ENCODE results near the gene WDR73. TPM values are rescaled to one million over a fixed set of nuclear protein-coding genes. Genes with fewer than 3 reads are reported as not detected.

WDR73 gene
- total and polyA plus RNA-seq, 9 of the 15 experiments (the other 6 are each of a cell fraction or from before 2014, with no cell fraction given), result 9.2 to 25.4 (median 21.7) TPM

DNA sequence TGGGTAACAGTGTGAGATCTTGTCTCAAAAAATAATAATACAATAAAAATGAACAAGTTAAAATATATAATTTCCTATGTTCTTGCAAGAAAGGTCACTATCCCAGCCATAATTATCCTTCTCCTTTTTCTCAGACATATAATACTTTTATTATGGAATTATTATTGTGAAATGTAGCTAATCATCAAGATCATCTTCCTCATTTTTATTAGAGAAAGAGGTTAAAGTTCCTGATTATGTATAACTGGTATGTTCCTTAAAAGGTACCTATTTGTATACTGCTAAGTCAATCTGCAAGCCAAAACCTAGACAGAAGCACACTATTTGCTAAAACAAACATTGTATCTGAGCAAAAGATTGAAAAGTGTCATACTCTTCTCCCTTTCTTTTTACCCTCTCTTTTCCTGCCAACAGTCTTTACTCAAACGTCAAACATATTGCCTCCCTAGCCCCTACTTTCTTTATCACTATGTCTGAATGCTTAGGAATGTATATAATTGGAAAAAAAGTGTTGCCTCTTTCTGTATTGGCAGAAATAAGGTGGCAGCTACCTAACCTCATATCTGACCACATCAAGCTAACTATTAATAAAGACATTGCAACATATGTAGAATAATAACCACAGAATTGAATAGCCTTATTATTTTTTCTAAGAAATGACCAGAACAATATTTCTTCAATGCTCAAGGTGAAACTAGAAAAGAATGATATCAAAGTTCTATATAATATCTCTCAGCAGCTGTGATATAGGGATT, 43.3 kb upstream of the WDR73 start:
- Histone ChIP-seq H3K9me3 (replicated peaks; ENCODE audit: control insufficient read depth, insufficient read depth, low read depth, low read length) (no peaks in the 10 kb centered on the region), H3K79me2 (ENCODE audit: control insufficient read depth, insufficient read depth, low read length) (peaks cover 95% of the 10 kb centered on the region), H3K4me1 (replicated peaks in 1 of 2; ENCODE audit: control insufficient read depth in 2 of 2, insufficient read depth in 2 of 2, low read length in 2 of 2) (0 out of 5 replicates have a peak, but pooled peaks cover 0 to 3% of the 10 kb centered on the region in 2 experiments), H3K27me3 (ENCODE audit: control insufficient read depth in 2 of 2, insufficient read depth in 2 of 2, low read length in 2 of 2) (no peaks in the 10 kb centered on the region), H3K4me2 (ENCODE audit: insufficient read depth, low read length) (no peak overlapping the region), H2AFZ (ENCODE audit: low read depth, low read length) (no peak overlapping the region), H3K9me1 (ENCODE audit: control insufficient read depth, insufficient read depth, low read length) (no peaks in the 10 kb centered on the region), H3K4me3 (no peak overlapping the region), H4K20me1 (replicated peaks; ENCODE audit: control insufficient read depth, insufficient read depth, low read length) (no peaks in the 10 kb centered on the region; the same call in none of the 2 replicates), H3K36me3 (ENCODE audit: control insufficient read depth, insufficient read depth, low read length) (peaks cover 11% of the 10 kb centered on the region; the same call in 1 of the 3 replicates), H3K27ac (ENCODE audit: extremely low read depth, low read depth, low read length) (no peak overlapping the region), H3K9ac (ENCODE audit: insufficient read depth in 1 of 2, low read depth in 2 of 2, low read length in 2 of 2) (no peak overlapping the region)
- in situ Hi-C loops (cut with MboI), result no loop called here
- TF ChIP-seq RBM17 (IDR thresholded peaks at IDR 0.05; ENCODE audit: borderline replicate concordance, low read depth, low read length), result no peak
- no peak for TF ChIP-seq BRD4 (IDR thresholded peaks at IDR 0.05)
- TF ChIP-seq TSC22D4 (tag; IDR thresholded peaks at IDR 0.05), result no peak
- no peak for TF ChIP-seq SAFB2 (IDR thresholded peaks at IDR 0.05; ENCODE audit: borderline replicate concordance, low read depth, low read length, severe bottlenecking)
- no peak for TF ChIP-seq FOXA1 (IDR thresholded peaks at IDR 0.05; ENCODE audit: borderline replicate concordance)
- TF ChIP-seq PCBP1 (IDR thresholded peaks at IDR 0.05; ENCODE audit: low read depth, low read length, poor library complexity, severe bottlenecking), result no peak
- no peak for TF ChIP-seq HNRNPK (IDR thresholded peaks at IDR 0.05; ENCODE audit: low read depth, low read length, poor library complexity, severe bottlenecking)
- no peak for TF ChIP-seq PHF8 (IDR thresholded peaks at IDR 0.05; ENCODE audit: borderline replicate concordance, low read length)
- no peak for TF ChIP-seq SRSF7 (optimal IDR thresholded peaks at IDR 0.05; ENCODE audit: low read depth, low read length)
- TF ChIP-seq CHD1 (IDR thresholded peaks at IDR 0.05; ENCODE audit: low read length), result no peak
- TF ChIP-seq, protein P1, sequence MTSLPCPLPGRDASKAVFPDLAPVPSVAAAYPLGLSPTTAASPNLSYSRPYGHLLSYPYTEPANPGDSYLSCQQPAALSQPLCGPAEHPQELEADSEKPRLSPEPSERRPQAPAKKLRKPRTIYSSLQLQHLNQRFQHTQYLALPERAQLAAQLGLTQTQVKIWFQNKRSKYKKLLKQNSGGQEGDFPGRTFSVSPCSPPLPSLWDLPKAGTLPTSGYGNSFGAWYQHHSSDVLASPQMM (CRISPR knock-in tag; IDR thresholded peaks at IDR 0.05), result no peak
- TF ChIP-seq ZFP36 (IDR thresholded peaks at IDR 0.05; ENCODE audit: low read depth, low read length, partially characterized antibody), result no peak
- TF ChIP-seq, protein P2, sequence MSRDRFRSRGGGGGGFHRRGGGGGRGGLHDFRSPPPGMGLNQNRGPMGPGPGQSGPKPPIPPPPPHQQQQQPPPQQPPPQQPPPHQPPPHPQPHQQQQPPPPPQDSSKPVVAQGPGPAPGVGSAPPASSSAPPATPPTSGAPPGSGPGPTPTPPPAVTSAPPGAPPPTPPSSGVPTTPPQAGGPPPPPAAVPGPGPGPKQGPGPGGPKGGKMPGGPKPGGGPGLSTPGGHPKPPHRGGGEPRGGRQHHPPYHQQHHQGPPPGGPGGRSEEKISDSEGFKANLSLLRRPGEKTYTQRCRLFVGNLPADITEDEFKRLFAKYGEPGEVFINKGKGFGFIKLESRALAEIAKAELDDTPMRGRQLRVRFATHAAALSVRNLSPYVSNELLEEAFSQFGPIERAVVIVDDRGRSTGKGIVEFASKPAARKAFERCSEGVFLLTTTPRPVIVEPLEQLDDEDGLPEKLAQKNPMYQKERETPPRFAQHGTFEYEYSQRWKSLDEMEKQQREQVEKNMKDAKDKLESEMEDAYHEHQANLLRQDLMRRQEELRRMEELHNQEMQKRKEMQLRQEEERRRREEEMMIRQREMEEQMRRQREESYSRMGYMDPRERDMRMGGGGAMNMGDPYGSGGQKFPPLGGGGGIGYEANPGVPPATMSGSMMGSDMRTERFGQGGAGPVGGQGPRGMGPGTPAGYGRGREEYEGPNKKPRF (IDR thresholded peaks at IDR 0.05; ENCODE audit: low read depth, low read length), result no peak
- no peak for TF ChIP-seq ARID2 (IDR thresholded peaks at IDR 0.05)
- no peak for TF ChIP-seq GATAD2A (IDR thresholded peaks at IDR 0.05)
- TF ChIP-seq FOXJ3 (CRISPR knock-in tag; IDR thresholded peaks at IDR 0.05), result no peak
- TF ChIP-seq, protein P3, sequence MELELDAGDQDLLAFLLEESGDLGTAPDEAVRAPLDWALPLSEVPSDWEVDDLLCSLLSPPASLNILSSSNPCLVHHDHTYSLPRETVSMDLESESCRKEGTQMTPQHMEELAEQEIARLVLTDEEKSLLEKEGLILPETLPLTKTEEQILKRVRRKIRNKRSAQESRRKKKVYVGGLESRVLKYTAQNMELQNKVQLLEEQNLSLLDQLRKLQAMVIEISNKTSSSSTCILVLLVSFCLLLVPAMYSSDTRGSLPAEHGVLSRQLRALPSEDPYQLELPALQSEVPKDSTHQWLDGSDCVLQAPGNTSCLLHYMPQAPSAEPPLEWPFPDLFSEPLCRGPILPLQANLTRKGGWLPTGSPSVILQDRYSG (tag; conservative IDR thresholded peaks at IDR 0.05; ENCODE audit: low read depth), result no peak
- TF ChIP-seq TCF7L2 (IDR thresholded peaks at IDR 0.05; ENCODE audit: low read depth, low read length), result no peak
- TF ChIP-seq DNMT1 (IDR thresholded peaks at IDR 0.05), result no peak
- POLR2A ChIA-PET, result interaction anchor here (0.7 to 3.6 kb wide), 4 partner anchors 9 to 371 kb away, joined by 3 to 13 read pairs (median 8); partner anchors contain the start of gene SEC11A
- no peak for DNase-seq (ENCODE audit: extremely low read depth in 1 of 4, low spot score in 3 of 4)
- no TSS peak for BruUV-seq (replicated peaks)
- CTCF ChIA-PET (ENCODE audit: low intra/inter-chr PET ratio), result no interaction called here
- FAIRE-seq, result no peak
- 31% methylated on average over 1 of the region's 1 CpG for WGBS (ENCODE audit: insufficient coverage, low coverage, missing lambda C conversion rate)
- intact Hi-C loops (cut with micrococcal nuclease), result no loop called here
- ATAC-seq, result no peak
